HEK293 (cell line): ENCODE measurements around the gene NCOR2.

Source experiments
- BCL11A ChIP-seq: fragments of 450-650 bp; formaldehyde crosslinking; IDR thresholded peaks from 2 replicates; pipeline ENCODE4 v1.5.1; 2016; ENCODE audit warnings: low read depth, missing biosample characterization, missing genetic modification characterization
- CTCF ChIP-seq: fragments of 450-650 bp; formaldehyde crosslinking; IDR thresholded peaks from 2 replicates; pipeline ENCODE4 v1.5.1; 2016; ENCODE audit warnings: missing biosample characterization, missing genetic modification characterization
- REPIN1 ChIP-seq: fragments of 450-650 bp; formaldehyde crosslinking; IDR thresholded peaks from 2 replicates; pipeline ENCODE4 v1.5.1; 2017; ENCODE audit warnings: missing biosample characterization, missing genetic modification characterization, low read depth
- SETDB1 ChIP-seq: IDR thresholded peaks from one replicate; pipeline ENCODE4 v1.6.1; 2017; ENCODE audit warnings: mild to moderate bottlenecking, low read length, moderate library complexity, mixed read lengths; ENCODE audit not compliant: insufficient read length
- ZBTB1 ChIP-seq: fragments of 450-650 bp; formaldehyde crosslinking; IDR thresholded peaks from 2 replicates; pipeline ENCODE4 v1.5.1; 2016; ENCODE audit warnings: missing biosample characterization, missing genetic modification characterization
- ZBTB7A ChIP-seq: fragments of 450-650 bp; formaldehyde crosslinking; IDR thresholded peaks from 2 replicates; pipeline ENCODE4 v1.5.1; 2016; ENCODE audit warnings: low read depth, missing biosample characterization, missing genetic modification characterization
- ZNF785 ChIP-seq: fragments of 450-650 bp; formaldehyde crosslinking; IDR thresholded peaks from 2 replicates; pipeline ENCODE4 v1.5.1; 2016; ENCODE audit warnings: missing biosample characterization, missing genetic modification characterization

- TF ChIP-seq SETDB1 (no peak), ZBTB7A (tag by site-specific recombination) (no peak), CTCF (tag by site-specific recombination) (no peak), BCL11A (tag by site-specific recombination) (no peak), ZBTB1 (tag by site-specific recombination) (no peak), ZNF785 (no peak), REPIN1 (tag by site-specific recombination) (no peak)
Measured at GRCh38 chr12:124533456-124533855, 34.0 kb downstream of the NCOR2 start.
